Stimulated activated CD8-positive, alpha-beta memory T cell treated with anti-CD3 and anti-CD28 coated beads, Interleukin-15, amount 100 ng/mL, for 1 hour (primary cell): ENCODE measurements around the gene SNED1.

Experiments
- DNase-seq: peaks from one replicate; pipeline ENCODE4 v3.0.0-alpha.2; 2020; ENCODE audit warnings: low read depth

SNED1 gene

GRCh38 chr2:241108271-241109209, 110.1 kb downstream of the SNED1 start:
- DNase-seq = no peak

GRCh38 chr2:241109210-241110088, 111.0 kb downstream of the SNED1 start:
- DNase-seq = no peak

- DNase-seq = no peak
Measured at GRCh38 chr2:241110089-241110606, 111.7 kb downstream of the SNED1 start.

GRCh38 chr2:241110607-241111439, 112.4 kb downstream of the SNED1 start:
- DNase-seq = no peak

- no peak for DNase-seq
Measured at GRCh38 chr2:241111440-241111805, 113.0 kb downstream of the SNED1 start.

GRCh38 chr2:241112046-241112445, 113.6 kb downstream of the SNED1 start:
- no peak for DNase-seq

- DNase-seq = no peak
Measured at GRCh38 chr2:241112592-241112991, 114.2 kb downstream of the SNED1 start.

GRCh38 chr2:241114836-241115235, 116.4 kb downstream of the SNED1 start:
- no peak for DNase-seq

GRCh38 chr2:241115361-241115760, 116.9 kb downstream of the SNED1 start:
- DNase-seq = no peak

- no peak for DNase-seq
Measured at GRCh38 chr2:241116606-241117560, 118.5 kb downstream of the SNED1 start.

GRCh38 chr2:241118737-241119505, 120.5 kb downstream of the SNED1 start:
- no peak for DNase-seq

GRCh38 chr2:241120440-241120839, 122.0 kb downstream of the SNED1 start:
- DNase-seq = no peak

GRCh38 chr2:241121008-241121407, 122.6 kb downstream of the SNED1 start:
- no peak for DNase-seq

- DNase-seq = no peak
Measured at GRCh38 chr2:241122376-241123002, 124.1 kb downstream of the SNED1 start.

GRCh38 chr2:241123816-241124536, 125.6 kb downstream of the SNED1 start:
- no peak for DNase-seq

GRCh38 chr2:241125626-241126025, 127.2 kb downstream of the SNED1 start:
- no peak for DNase-seq

GRCh38 chr2:241126201-241126611, 127.8 kb downstream of the SNED1 start:
- DNase-seq = no peak

GRCh38 chr2:241126771-241127202, 128.4 kb downstream of the SNED1 start:
- no peak for DNase-seq

- no peak for DNase-seq
Measured at GRCh38 chr2:241128266-241128665, 129.8 kb downstream of the SNED1 start.
